ENCODE data around the gene PACSIN2.

DNA sequence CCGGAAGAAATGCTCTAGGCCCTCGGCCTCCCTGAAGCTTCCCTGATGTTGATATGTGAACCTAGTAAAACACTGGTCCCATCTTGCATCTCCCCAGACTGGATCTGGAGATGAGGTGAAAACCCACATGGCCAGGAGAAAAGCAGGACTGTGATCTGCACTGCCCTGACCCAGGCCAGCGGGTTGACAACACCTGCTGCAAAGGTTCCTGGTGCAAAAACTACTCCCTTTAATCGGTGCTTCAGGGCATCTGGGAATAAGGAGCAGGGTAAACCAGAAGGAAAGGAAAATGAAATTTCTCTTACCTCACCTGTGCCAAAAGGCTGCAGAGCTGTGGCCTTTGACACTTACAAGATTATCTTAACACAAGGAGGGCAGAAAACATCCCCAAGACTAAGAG lies 30.6 kb downstream of the PACSIN2 start:
- TF ChIP-seq EZH2phosphoT487 (IDR thresholded peaks at IDR 0.05; ENCODE audit: insufficient read depth, low read depth) (no peak), EZH2 (IDR thresholded peaks at IDR 0.05; ENCODE audit: insufficient read depth, poor library complexity, severe bottlenecking) (no peak)

All from GM23248 (cell line).